22Rv1 (cell line): Measurements from ENCODE around the gene SYNGR3.

Experiments used
- ZFX ChIP-seq: fragments of 450-650 bp; IDR thresholded peaks from 2 replicates; pipeline ENCODE4 v1.6.1; 2017; ENCODE audit warnings: antibody characterized with exemption, borderline replicate concordance
- TF ChIP-seq, protein P1 (sequence below): fragments of 450-650 bp; IDR thresholded peaks from 2 replicates; pipeline ENCODE4 v1.5.1; 2017; ENCODE audit warnings: mild to moderate bottlenecking

- TF ChIP-seq, protein P1, sequence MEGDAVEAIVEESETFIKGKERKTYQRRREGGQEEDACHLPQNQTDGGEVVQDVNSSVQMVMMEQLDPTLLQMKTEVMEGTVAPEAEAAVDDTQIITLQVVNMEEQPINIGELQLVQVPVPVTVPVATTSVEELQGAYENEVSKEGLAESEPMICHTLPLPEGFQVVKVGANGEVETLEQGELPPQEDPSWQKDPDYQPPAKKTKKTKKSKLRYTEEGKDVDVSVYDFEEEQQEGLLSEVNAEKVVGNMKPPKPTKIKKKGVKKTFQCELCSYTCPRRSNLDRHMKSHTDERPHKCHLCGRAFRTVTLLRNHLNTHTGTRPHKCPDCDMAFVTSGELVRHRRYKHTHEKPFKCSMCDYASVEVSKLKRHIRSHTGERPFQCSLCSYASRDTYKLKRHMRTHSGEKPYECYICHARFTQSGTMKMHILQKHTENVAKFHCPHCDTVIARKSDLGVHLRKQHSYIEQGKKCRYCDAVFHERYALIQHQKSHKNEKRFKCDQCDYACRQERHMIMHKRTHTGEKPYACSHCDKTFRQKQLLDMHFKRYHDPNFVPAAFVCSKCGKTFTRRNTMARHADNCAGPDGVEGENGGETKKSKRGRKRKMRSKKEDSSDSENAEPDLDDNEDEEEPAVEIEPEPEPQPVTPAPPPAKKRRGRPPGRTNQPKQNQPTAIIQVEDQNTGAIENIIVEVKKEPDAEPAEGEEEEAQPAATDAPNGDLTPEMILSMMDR, result no peak
- no peak for TF ChIP-seq ZFX
Observed at GRCh38 chr16:1949507-1949906, 40.3 kb upstream of the SYNGR3 start.
